T-helper 2 cell treated with Interferon-gamma antibody and Interleukin-4, amounts not matched to agents 100 ng/mL and 5 ng/mL, for 36 hours (primary cell): Measurements from ENCODE around the gene NEMP2. TPM values are rescaled to one million over a fixed set of nuclear protein-coding genes. Genes with fewer than 3 reads are reported as not detected.

ENCODE experiments used
- intact Hi-C: fragments of 100-400 bp; cut with micrococcal nuclease; formaldehyde crosslinking; loops from one replicate; pipeline ENCODE4 v1.15.1; 2023
- total RNA-seq: library from RNA; stranded (reverse); gene quantifications from 2 replicates; pipeline ENCODE4 v1.2.3, GENCODE V29; 2022

Gene NEMP2
- total RNA-seq, 1 donor from 2014 or later = 22.0 TPM

GRCh38 chr2:190462181-190462580, 72.3 kb downstream of the NEMP2 start:
- intact Hi-C loops = no loop called here

- intact Hi-C loops = no loop called here
Observed at GRCh38 chr2:190460487-190460886, 74.0 kb downstream of the NEMP2 start.

- intact Hi-C loops = no loop called here
Observed at GRCh38 chr2:190459881-190460280, 74.6 kb downstream of the NEMP2 start.

GRCh38 chr2:190458352-190459107, 76.0 kb downstream of the NEMP2 start:
- intact Hi-C loops = no loop called here

- intact Hi-C loops = no loop called here
Observed at GRCh38 chr2:190457256-190457655, 77.3 kb downstream of the NEMP2 start.

GRCh38 chr2:190456833-190457232, 77.7 kb downstream of the NEMP2 start:
- intact Hi-C loops = no loop called here

- intact Hi-C loops = no loop called here
Observed at GRCh38 chr2:190455358-190456095, 79.0 kb downstream of the NEMP2 start.

GRCh38 chr2:190454795-190455194, 79.7 kb downstream of the NEMP2 start:
- intact Hi-C loops = no loop called here

Other genes with a start within 250 kb of the NEMP2 start
- 18.1 and 18.6 TPM in 2 replicates for gene HIBCH, start 214.9 kb downstream of the NEMP2 start, total RNA-seq
- 9.3 and 10.7 TPM in 2 replicates for gene INPP1, start 191.1 kb downstream of the NEMP2 start, total RNA-seq
- 47.5 and 48.9 TPM in 2 replicates for gene MFSD6, start 126.4 kb downstream of the NEMP2 start, total RNA-seq
- gene NAB1, start 114.4 kb upstream of the NEMP2 start, total RNA-seq = 27.0 and 27.6 TPM in 2 replicates